ENCODE data around the gene TMEM117. TPM values are rescaled to one million over a fixed set of nuclear protein-coding genes. Genes with fewer than 3 reads are reported as not detected.
A peak's percentile ranks its signal among the peaks of the same experiment; 100 is the strongest.
"Not testable (repeated sequence)": the region's sequence is repeated elsewhere in the genome, so short reads cannot be mapped to it uniquely, and the experiment has no call there.

The TMEM117 gene
- total RNA-seq, 1 experiment from 2014 or later, result 4.3 TPM

- no peaks in the 10 kb centered on the region for H3K27me3 ChIP-seq
- H3K9me3 ChIP-seq, result no peaks in the 10 kb centered on the region
- no peaks in the 10 kb centered on the region for H3K36me3 ChIP-seq
- no peak overlapping the region for H3K4me3 ChIP-seq
- DNase-seq, result no peak
These were observed 399.8 kb downstream of the TMEM117 start for GRCh38 chr12:44235674-44236073.

- DNase-seq, result no peak
- Histone ChIP-seq H3K9me3 (no peaks in the 10 kb centered on the region), H3K4me3 (no peak overlapping the region), H3K27me3 (no peaks in the 10 kb centered on the region), H3K36me3 (no peaks in the 10 kb centered on the region)
These were observed 404.3 kb downstream of the TMEM117 start for GRCh38 chr12:44240186-44240585.

- Histone ChIP-seq H3K4me3 (no peak overlapping the region), H3K27me3 (no peaks in the 10 kb centered on the region), H3K9me3 (no peaks in the 10 kb centered on the region), H3K36me3 (no peaks in the 10 kb centered on the region)
- no peak for DNase-seq
These were observed 410.1 kb downstream of the TMEM117 start for GRCh38 chr12:44245932-44246331.

GRCh38 chr12:44246482-44247105 lies 410.7 kb downstream of the TMEM117 start:
- no peak for DNase-seq
- Histone ChIP-seq H3K4me3 (no peak overlapping the region), H3K27me3 (no peaks in the 10 kb centered on the region), H3K9me3 (no peaks in the 10 kb centered on the region), H3K36me3 (no peaks in the 10 kb centered on the region)

GRCh38 chr12:44247588-44247987 lies 411.7 kb downstream of the TMEM117 start:
- no peak for DNase-seq
- H3K9me3 ChIP-seq, result no peaks in the 10 kb centered on the region
- H3K27me3 ChIP-seq, result no peaks in the 10 kb centered on the region
- H3K36me3 ChIP-seq, result no peaks in the 10 kb centered on the region
- no peak overlapping the region for H3K4me3 ChIP-seq

- Histone ChIP-seq H3K27me3 (no peaks in the 10 kb centered on the region), H3K9me3 (no peaks in the 10 kb centered on the region), H3K4me3 (no peak overlapping the region), H3K36me3 (no peaks in the 10 kb centered on the region)
- no peak for DNase-seq
These were observed 412.6 kb downstream of the TMEM117 start for GRCh38 chr12:44248436-44248835.

GRCh38 chr12:44250440-44250839 lies 414.6 kb downstream of the TMEM117 start:
- not testable (repeated sequence) for DNase-seq, H3K27me3 ChIP-seq

GRCh38 chr12:44253338-44253856 lies 417.5 kb downstream of the TMEM117 start:
- H3K4me3 ChIP-seq, result no peak overlapping the region
- no peaks in the 10 kb centered on the region for H3K27me3 ChIP-seq
- no peaks in the 10 kb centered on the region for H3K36me3 ChIP-seq
- no peak for DNase-seq
- H3K9me3 ChIP-seq, result no peaks in the 10 kb centered on the region

More at GRCh38 chr12:44250440-44250839, 414.6 kb downstream of the TMEM117 start:
- not testable (repeated sequence) for H3K36me3 ChIP-seq, H3K9me3 ChIP-seq, H3K4me3 ChIP-seq

GRCh38 chr12:44258246-44258645 lies 422.4 kb downstream of the TMEM117 start:
- no peak overlapping the region for H3K4me3 ChIP-seq
- H3K27me3 ChIP-seq, result no peaks in the 10 kb centered on the region
- H3K36me3 ChIP-seq, result no peaks in the 10 kb centered on the region
- no peaks in the 10 kb centered on the region for H3K9me3 ChIP-seq
- no peak for DNase-seq

- Histone ChIP-seq H3K9me3 (no peaks in the 10 kb centered on the region), H3K4me3 (no peak overlapping the region), H3K27me3 (no peaks in the 10 kb centered on the region), H3K36me3 (no peaks in the 10 kb centered on the region)
- no peak for DNase-seq
These were observed 424.0 kb downstream of the TMEM117 start for GRCh38 chr12:44259890-44260289.

- H3K4me3 ChIP-seq, result no peak overlapping the region
- no peaks in the 10 kb centered on the region for H3K27me3 ChIP-seq
- H3K9me3 ChIP-seq, result no peaks in the 10 kb centered on the region
- H3K36me3 ChIP-seq, result no peaks in the 10 kb centered on the region
- no peak for DNase-seq
These were observed 424.7 kb downstream of the TMEM117 start for GRCh38 chr12:44260581-44260980.

GRCh38 chr12:44285321-44285960 lies 449.6 kb downstream of the TMEM117 start:
- H3K9me3 ChIP-seq, result peaks cover 2% of the 10 kb centered on the region; the same call in 1 of the 2 replicates
- H3K4me3 ChIP-seq, result no peak overlapping the region
- no peaks in the 10 kb centered on the region for H3K27me3 ChIP-seq
- H3K36me3 ChIP-seq, result no peaks in the 10 kb centered on the region
- no peak for DNase-seq

GRCh38 chr12:44286336-44286735 lies 450.5 kb downstream of the TMEM117 start:
- H3K9me3 ChIP-seq, result peaks cover 2% of the 10 kb centered on the region; the same call in 1 of the 2 replicates
- no peaks in the 10 kb centered on the region for H3K27me3 ChIP-seq
- H3K36me3 ChIP-seq, result no peaks in the 10 kb centered on the region
- no peak for DNase-seq
- no peak overlapping the region for H3K4me3 ChIP-seq

- DNase-seq, result no peak
- no peak overlapping the region for H3K4me3 ChIP-seq
- H3K36me3 ChIP-seq, result no peaks in the 10 kb centered on the region
- H3K9me3 ChIP-seq, result peaks cover 2% of the 10 kb centered on the region; the same call in 1 of the 2 replicates
- no peaks in the 10 kb centered on the region for H3K27me3 ChIP-seq
These were observed 451.1 kb downstream of the TMEM117 start for GRCh38 chr12:44286821-44287505.

GRCh38 chr12:44287545-44287944 lies 451.7 kb downstream of the TMEM117 start:
- H3K27me3 ChIP-seq, result no peaks in the 10 kb centered on the region
- no peak overlapping the region for H3K4me3 ChIP-seq
- no peaks in the 10 kb centered on the region for H3K36me3 ChIP-seq
- DNase-seq, result peak; percentile 2
- peaks cover 2% of the 10 kb centered on the region; the same call in 1 of the 2 replicates for H3K9me3 ChIP-seq

GRCh38 chr12:44294649-44295048 lies 458.8 kb downstream of the TMEM117 start:
- peaks cover 7% of the 10 kb centered on the region; the same call in 1 of the 2 replicates for H3K9me3 ChIP-seq
- H3K36me3 ChIP-seq, result no peaks in the 10 kb centered on the region
- no peak overlapping the region for H3K4me3 ChIP-seq
- DNase-seq, result no peak
- no peaks in the 10 kb centered on the region for H3K27me3 ChIP-seq

- Histone ChIP-seq H3K27me3 (no peaks in the 10 kb centered on the region), H3K36me3 (no peaks in the 10 kb centered on the region)
- DNase-seq, result no peak
These were observed 460.2 kb downstream of the TMEM117 start for GRCh38 chr12:44295958-44296623.

More at GRCh38 chr12:44295958-44296623, 460.2 kb downstream of the TMEM117 start:
- H3K9me3 ChIP-seq, result peaks cover 5% of the 10 kb centered on the region; the same call in 1 of the 2 replicates
- H3K4me3 ChIP-seq, result no peak overlapping the region

Measured in MG63 (cell line).